GM18526 (cell line): ENCODE data around the gene JAZF1.

Source experiments
- POLR2A ChIP-seq: IDR thresholded peaks from 3 replicates; pipeline ENCODE4 v1.6.1; 2011; ENCODE audit not compliant: insufficient read length; ENCODE audit errors: extremely low read depth

The JAZF1 gene

GRCh38 chr7:27871866-27872265 lies 308.7 kb downstream of the JAZF1 start:
- TF ChIP-seq POLR2A = no peak

DNA sequence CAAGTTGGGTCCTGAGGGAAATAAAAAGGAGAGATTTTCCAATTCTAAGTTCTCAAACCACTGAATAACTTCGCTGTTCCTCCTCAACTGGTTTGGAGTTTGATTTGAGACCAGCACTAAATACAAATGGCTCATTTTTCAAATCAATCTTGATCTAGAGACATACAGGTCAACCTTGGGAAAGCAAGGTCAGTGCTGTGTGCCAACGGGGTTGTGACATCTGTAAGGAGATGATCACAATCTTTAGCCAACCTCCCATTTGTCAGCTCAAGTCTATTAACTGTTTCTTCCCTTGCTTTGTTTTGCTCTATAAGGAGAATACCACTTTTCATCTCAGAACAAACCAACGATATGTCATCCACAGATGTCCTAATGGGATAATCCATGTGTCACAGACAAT lies 309.5 kb downstream of the JAZF1 start:
- TF ChIP-seq POLR2A = no peak

DNA sequence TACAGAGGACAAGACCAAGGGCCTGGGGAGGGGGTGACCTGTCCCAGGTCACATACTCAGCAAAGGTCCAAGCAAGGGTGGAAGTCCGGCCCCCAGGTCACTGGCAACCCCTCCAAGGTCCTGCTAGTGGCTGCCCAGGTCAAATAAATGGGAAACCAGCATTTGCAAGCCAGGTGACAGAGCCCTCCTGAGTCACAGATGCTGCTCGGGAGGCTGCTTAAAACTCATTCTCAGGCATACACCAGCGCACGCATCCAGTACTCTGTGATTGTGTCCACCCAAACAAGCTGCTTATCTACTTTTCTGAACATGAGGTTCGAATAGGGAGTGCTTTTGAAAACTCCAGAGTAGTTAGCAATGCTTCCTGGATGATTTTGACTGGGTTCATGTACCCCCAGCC lies 310.0 kb downstream of the JAZF1 start:
- TF ChIP-seq POLR2A = no peak

- no peak for TF ChIP-seq POLR2A
These were observed 311.5 kb downstream of the JAZF1 start for GRCh38 chr7:27869056-27869455.

GRCh38 chr7:27868131-27868550 lies 312.5 kb downstream of the JAZF1 start:
- no peak for TF ChIP-seq POLR2A

- TF ChIP-seq POLR2A = no peak
These were observed 313.5 kb downstream of the JAZF1 start for GRCh38 chr7:27866828-27867672.

- TF ChIP-seq POLR2A = no peak
These were observed 314.3 kb downstream of the JAZF1 start for GRCh38 chr7:27866256-27866655.

- no peak for TF ChIP-seq POLR2A
These were observed 316.7 kb downstream of the JAZF1 start for GRCh38 chr7:27863880-27864279.

- no peak for TF ChIP-seq POLR2A
These were observed 318.8 kb downstream of the JAZF1 start for GRCh38 chr7:27861747-27862146.

DNA sequence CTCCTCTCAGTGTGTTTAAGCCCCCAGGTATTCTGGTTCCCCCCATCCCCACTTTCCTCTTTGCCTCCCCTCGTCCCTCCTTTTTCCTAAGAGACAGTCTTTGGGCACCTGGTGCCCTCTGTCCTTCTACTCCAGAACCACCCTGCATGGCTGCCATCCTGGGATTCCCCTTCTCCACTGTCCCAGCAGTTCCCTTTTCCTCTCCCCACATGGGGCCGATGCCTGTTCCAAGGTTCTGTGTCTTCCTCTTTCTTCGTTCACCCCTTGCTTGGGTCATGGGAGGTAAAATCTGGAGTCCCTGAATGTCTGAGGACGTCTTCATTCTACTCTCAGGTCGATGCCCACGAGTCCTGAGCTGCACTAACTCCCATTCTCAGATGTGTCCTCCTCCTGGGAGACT lies 319.8 kb downstream of the JAZF1 start:
- no peak for TF ChIP-seq POLR2A

DNA sequence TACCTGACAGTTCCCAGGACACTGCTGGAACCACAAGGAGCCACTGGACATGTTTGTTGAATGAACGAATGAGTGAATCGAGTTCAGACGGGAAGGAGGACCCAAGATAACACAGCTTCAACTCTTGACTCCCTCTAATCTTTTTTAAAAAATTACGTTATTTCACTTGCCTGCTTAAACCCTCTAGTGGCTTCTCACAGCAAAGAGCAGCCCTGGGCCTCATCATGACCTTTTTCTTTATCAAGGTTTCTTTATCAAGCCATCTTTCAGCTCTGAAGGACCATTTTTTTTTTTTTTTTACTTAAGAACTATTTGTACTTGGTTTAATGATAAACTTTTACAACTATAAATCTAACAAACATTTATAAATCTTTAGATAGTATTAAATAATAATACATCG lies 330.1 kb downstream of the JAZF1 start:
- TF ChIP-seq POLR2A = no peak

- no peak for TF ChIP-seq POLR2A
These were observed 334.2 kb downstream of the JAZF1 start for GRCh38 chr7:27846388-27846787.

DNA sequence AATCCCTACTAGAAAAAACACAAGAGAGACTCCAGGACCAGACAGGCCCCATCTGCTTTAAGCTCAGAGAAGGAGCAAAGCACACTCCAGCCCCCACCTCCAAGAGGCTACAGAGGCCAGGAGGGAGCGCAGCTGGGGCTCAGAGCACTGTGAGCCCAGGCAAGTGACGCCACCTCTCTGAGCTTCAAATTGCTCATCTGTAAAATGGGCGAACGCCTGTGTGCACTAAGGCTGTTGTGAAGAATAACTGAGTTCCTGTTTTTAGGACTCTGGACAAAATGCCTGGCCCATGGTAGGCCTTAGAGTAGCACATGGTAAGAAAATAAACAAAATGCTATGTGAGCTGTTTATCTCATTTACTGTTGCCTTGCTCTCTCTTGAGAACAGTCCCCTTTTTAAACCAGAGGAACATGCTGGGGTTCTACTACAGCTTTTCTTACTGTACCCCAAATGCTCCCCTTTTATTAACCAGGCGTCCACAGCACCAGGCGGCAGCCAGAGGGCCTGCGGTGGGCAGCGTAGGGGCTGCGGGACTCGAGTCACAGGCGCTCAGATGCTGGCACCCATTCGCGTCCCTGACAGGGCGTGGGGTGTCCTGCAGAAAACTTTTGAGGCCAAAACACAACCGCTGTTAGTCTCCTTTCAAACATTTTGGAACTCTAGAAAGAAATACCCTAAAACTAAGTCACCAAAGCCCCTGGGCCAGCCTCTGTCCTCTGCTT lies 336.9 kb downstream of the JAZF1 start:
- TF ChIP-seq POLR2A = no peak

DNA sequence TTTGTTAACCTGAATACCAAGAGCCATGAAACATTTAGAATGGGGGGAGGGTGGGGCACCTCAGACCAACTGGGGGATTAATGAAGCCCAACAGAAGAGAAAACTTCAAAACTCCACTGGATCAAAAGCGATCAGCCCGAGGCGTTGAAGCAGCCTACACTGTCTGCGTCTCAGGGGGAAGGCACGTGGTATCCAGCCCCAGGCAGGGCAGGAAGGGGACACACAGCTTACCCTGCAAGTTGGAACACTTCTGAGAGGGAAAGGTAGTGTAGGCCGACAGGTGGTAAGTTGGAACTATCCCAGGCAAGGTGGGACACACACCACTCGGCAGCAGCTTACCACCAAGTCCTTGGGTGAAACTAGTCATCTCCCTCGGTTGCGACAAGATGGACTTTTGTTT lies 337.7 kb downstream of the JAZF1 start:
- TF ChIP-seq POLR2A = no peak

DNA sequence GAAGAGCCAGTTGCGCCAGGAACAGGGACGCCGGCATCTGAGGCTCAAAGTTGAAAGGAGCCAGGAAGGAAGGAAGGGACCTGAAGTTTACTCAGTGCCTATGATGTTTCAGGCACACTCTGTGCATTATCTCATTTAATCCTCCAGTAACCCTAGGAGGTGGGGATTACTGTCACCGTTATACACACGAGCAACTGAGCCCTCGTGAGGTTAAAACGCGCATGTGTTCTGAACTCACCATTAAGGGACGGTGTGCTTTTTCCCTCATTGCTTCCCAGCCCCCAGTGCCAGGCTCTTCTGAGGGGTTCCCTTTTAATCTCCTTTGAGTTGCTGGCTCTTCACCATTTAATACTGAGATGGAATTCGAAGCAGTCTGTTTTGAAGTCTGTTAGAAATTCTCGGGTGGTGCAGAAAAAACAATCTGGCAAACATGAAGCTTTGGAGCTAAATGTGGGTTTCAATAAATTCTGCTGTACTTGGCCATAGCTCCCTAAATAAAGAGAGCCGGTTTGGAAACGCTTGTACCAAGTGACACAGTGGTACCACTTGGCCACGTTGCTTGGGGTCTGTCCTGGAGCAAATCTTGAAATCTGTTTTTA lies 338.4 kb downstream of the JAZF1 start:
- no peak for TF ChIP-seq POLR2A

GRCh38 chr7:27840760-27841364 lies 339.7 kb downstream of the JAZF1 start:
- no peak for TF ChIP-seq POLR2A
